ENCODE measurements around the gene MAPK12. TPM values are rescaled to one million over a fixed set of nuclear protein-coding genes. Genes with fewer than 3 reads are reported as not detected.

MAPK12 gene
- total RNA-seq, 2 experiments from 2014 or later = 1.2 to 1.3 TPM

- Mint-ChIP-seq H3K27ac (no peak overlapping the region), H3K9me3 (no peaks in the 10 kb centered on the region), H3K4me1 (ENCODE audit: low read depth) (no peaks in the 10 kb centered on the region), H3K27me3 (peaks cover 43% of the 10 kb centered on the region), H3K4me3 (no peak overlapping the region), H3K36me3 (ENCODE audit: low read depth) (no peaks in the 10 kb centered on the region)
- Histone ChIP-seq H3K27me3 (ENCODE audit: control insufficient read depth in 1 of 2, insufficient read depth in 2 of 2, low read length in 2 of 2) (peaks cover 37 to 40% of the 10 kb centered on the region in 2 experiments), H3K9me3 (ENCODE audit: control insufficient read depth in 1 of 2, insufficient read depth in 1 of 2, low read length in 2 of 2) (peaks cover 0 to 16% of the 10 kb centered on the region in 2 experiments), H3K4me1 (ENCODE audit: insufficient read depth, low read length) (peaks cover 9% of the 10 kb centered on the region), H3K27ac (ENCODE audit: low read depth in 1 of 2, low read length in 2 of 2) (no peak overlapping the region), H3K36me3 (ENCODE audit: insufficient read depth, low read length) (no peaks in the 10 kb centered on the region), H3K4me3 (ENCODE audit: low read length) (no peak overlapping the region)
- ATAC-seq (ENCODE audit: poor library complexity) (no peak), DNase-seq (no peak)
- CTCF ChIA-PET = no interaction called here
- TF ChIP-seq CTCF (IDR thresholded peaks at IDR 0.05) = no peak
- POLR2A ChIA-PET = no interaction called here
- intact Hi-C loops (cut with DNase I, micrococcal nuclease) = no loop called here
Measured at GRCh38 chr22:50301581-50301991, 40.1 kb upstream of the MAPK12 start.

- Histone ChIP-seq H3K4me1 (ENCODE audit: insufficient read depth, low read length) (peaks cover under 1% of the 10 kb centered on the region), H3K36me3 (ENCODE audit: insufficient read depth, low read length) (no peaks in the 10 kb centered on the region), H3K4me3 (ENCODE audit: low read length) (no peak overlapping the region), H3K27me3 (ENCODE audit: control insufficient read depth in 1 of 2, insufficient read depth in 2 of 2, low read length in 2 of 2) (peaks cover 29 to 35% of the 10 kb centered on the region in 2 experiments), H3K27ac (ENCODE audit: low read depth in 1 of 2, low read length in 2 of 2) (no peak overlapping the region), H3K9me3 (ENCODE audit: control insufficient read depth in 1 of 2, insufficient read depth in 1 of 2, low read length in 2 of 2) (peaks cover 0 to 14% of the 10 kb centered on the region in 2 experiments)
- Mint-ChIP-seq H3K27me3 (peaks cover 36% of the 10 kb centered on the region), H3K4me3 (peak overlapping the region; percentile 15), H3K9me3 (no peaks in the 10 kb centered on the region), H3K36me3 (ENCODE audit: low read depth) (no peaks in the 10 kb centered on the region), H3K4me1 (ENCODE audit: low read depth) (no peaks in the 10 kb centered on the region), H3K27ac (no peak overlapping the region)
- intact Hi-C loops (cut with DNase I, micrococcal nuclease) = no loop called here
- DNase-seq (no peak), ATAC-seq (ENCODE audit: poor library complexity) (no peak)
- POLR2A ChIA-PET = no interaction called here
- CTCF ChIA-PET = no interaction called here
- TF ChIP-seq CTCF (IDR thresholded peaks at IDR 0.05) = no peak
Measured at GRCh38 chr22:50300620-50301257, 39.3 kb upstream of the MAPK12 start.

GRCh38 chr22:50299785-50300619 is 38.5 kb upstream of the MAPK12 start:
- H3K36me3 Mint-ChIP-seq (ENCODE audit: low read depth) = no peaks in the 10 kb centered on the region
- Histone ChIP-seq H3K4me1 (ENCODE audit: insufficient read depth, low read length) (no peaks in the 10 kb centered on the region), H3K4me3 (ENCODE audit: low read length) (no peak overlapping the region), H3K27ac (ENCODE audit: low read depth in 1 of 2, low read length in 2 of 2) (no peak overlapping the region), H3K36me3 (ENCODE audit: insufficient read depth, low read length) (no peaks in the 10 kb centered on the region), H3K9me3 (ENCODE audit: control insufficient read depth in 1 of 2, insufficient read depth in 1 of 2, low read length in 2 of 2) (peaks cover 0 to 7% of the 10 kb centered on the region in 2 experiments), H3K27me3 (ENCODE audit: control insufficient read depth in 1 of 2, insufficient read depth in 2 of 2, low read length in 2 of 2) (peaks cover 23 to 29% of the 10 kb centered on the region in 2 experiments)
- no peak overlapping the region for H3K4me3 Mint-ChIP-seq
- POLR2A ChIA-PET = no interaction called here
- H3K27ac Mint-ChIP-seq = no peak overlapping the region
- peaks cover 40% of the 10 kb centered on the region for H3K27me3 Mint-ChIP-seq
- TF ChIP-seq CTCF (IDR thresholded peaks at IDR 0.05) = no peak
- DNase-seq (no peak), ATAC-seq (ENCODE audit: poor library complexity) (no peak)
- intact Hi-C loops (cut with DNase I, micrococcal nuclease) = no loop called here
- CTCF ChIA-PET = no interaction called here
- no peaks in the 10 kb centered on the region for H3K4me1 Mint-ChIP-seq (ENCODE audit: low read depth)
- no peaks in the 10 kb centered on the region for H3K9me3 Mint-ChIP-seq
